CD8-positive, alpha-beta memory T cell (primary cell): ENCODE measurements around the gene ARID4B. TPM values are rescaled to one million over a fixed set of nuclear protein-coding genes. Genes with fewer than 3 reads are reported as not detected.
"Not testable (repeated sequence)": the region's sequence is repeated elsewhere in the genome, so short reads cannot be mapped to it uniquely, and the experiment has no call there.

Experiments
- CTCF ChIA-PET: fragments of 350-600 bp; sonication (Branson Sonifier 250); formaldehyde crosslinking; loops from one replicate; lab custom pipeline; 2021; ENCODE audit warnings: antibody characterized with exemption; lab: Charles Lee
- POLR2A ChIA-PET: fragments of 350-600 bp; sonication (Branson Sonifier 250); formaldehyde crosslinking; loops from one replicate; lab custom pipeline; 2021; ENCODE audit warnings: antibody characterized with exemption; lab: Charles Lee
- DNase-seq, 5 donors: peaks; one replicate each; pipeline versions ENCODE4 v3.0.0 to v3.0.0-alpha.2; 2020 to 2022; ENCODE audit warnings: mixed read lengths in 1 of 5
- H3K27ac ChIP-seq: one replicate; pipeline ENCODE4 v1.7.0; 2013; ENCODE audit warnings: low read depth, mild to moderate bottlenecking, low read length, moderate library complexity
- H3K27me3 ChIP-seq: 2 replicates; pipeline ENCODE4 v1.7.0; 2013; ENCODE audit warnings: low read length, mild to moderate bottlenecking; ENCODE audit not compliant: insufficient read depth, poor library complexity, severe bottlenecking
- H3K36me3 ChIP-seq: 2 replicates; pipeline ENCODE4 v1.7.0; 2013; ENCODE audit warnings: mild to moderate bottlenecking, low read length, moderate library complexity; ENCODE audit not compliant: insufficient read depth
- H3K4me1 ChIP-seq: 2 replicates; pipeline ENCODE4 v1.7.0; 2013; ENCODE audit warnings: mild to moderate bottlenecking, low read length, moderate library complexity; ENCODE audit not compliant: insufficient read depth
- H3K4me3 ChIP-seq: 2 replicates; pipeline ENCODE4 v1.7.0; 2013; ENCODE audit warnings: mild to moderate bottlenecking, low read length
- H3K9me3 ChIP-seq: 2 replicates; pipeline ENCODE4 v1.7.0; 2013; ENCODE audit warnings: mild to moderate bottlenecking, low read length
- H3K27ac Mint-ChIP-seq, 8 donors: one replicate each; pipeline ENCODE4 v1.8.0; 2020 to 2021; ENCODE audit warnings: mixed read lengths in 8 of 8, mild to moderate bottlenecking in 6 of 8, inconsistent platforms in 3 of 8, moderate library complexity in 3 of 8
- H3K27me3 Mint-ChIP-seq, 2 donors: one replicate each; pipeline ENCODE4 v1.8.0; 2020 to 2021; ENCODE audit warnings: mixed read lengths in 2 of 2, mild to moderate bottlenecking in 1 of 2, moderate library complexity in 1 of 2
- H3K36me3 Mint-ChIP-seq, 3 donors: one replicate each; pipeline ENCODE4 v1.8.0; 2020 to 2021; ENCODE audit warnings: mixed read lengths in 3 of 3, inconsistent platforms in 1 of 3, mild to moderate bottlenecking in 1 of 3
- H3K4me1 Mint-ChIP-seq, 3 donors: one replicate each; pipeline ENCODE4 v1.8.0; 2020 to 2021; ENCODE audit warnings: mixed read lengths in 3 of 3, inconsistent platforms in 1 of 3, mild to moderate bottlenecking in 1 of 3
- H3K4me3 Mint-ChIP-seq, 7 donors: one replicate each; pipeline ENCODE4 v1.8.0; 2020 to 2021; ENCODE audit warnings: mixed read lengths in 7 of 7, mild to moderate bottlenecking in 6 of 7, moderate library complexity in 4 of 7, inconsistent platforms in 2 of 7
- H3K9me3 Mint-ChIP-seq, 5 donors: one replicate each; pipeline ENCODE4 v1.8.0; 2020 to 2022; ENCODE audit warnings: mixed read lengths in 5 of 5, mild to moderate bottlenecking in 3 of 5, moderate library complexity in 2 of 5, inconsistent platforms in 1 of 5
- polyA plus RNA-seq: library from polyadenylated mRNA; unstranded; fragments of 300-500 nt; fragmentation: Illumina TruSeq; gene quantifications from one replicate; pipeline ENCODE4 v1.2.3, GENCODE V29; 2021
- total RNA-seq, 2 experiments: library from RNA; stranded (reverse); gene quantifications; one replicate each; pipeline ENCODE4 v1.2.3, GENCODE V29; 2021

Gene ARID4B
- total and polyA plus RNA-seq, 3 experiments from 2014 or later: 39.9 to 88.6 (median 43.0) TPM

- H3K9me3 Mint-ChIP-seq: no peaks in the 10 kb centered on the region
- no peak overlapping the region for H3K4me3 ChIP-seq
- H3K27me3 ChIP-seq: no peaks in the 10 kb centered on the region
- no peak overlapping the region for H3K27ac ChIP-seq
- no peaks in the 10 kb centered on the region for H3K36me3 ChIP-seq
- ChIA-PET POLR2A (interaction anchor here (0.7 kb wide), 1 partner anchor 218 kb away, joined by 6 read pairs; no protein-coding TSS in a partner anchor), CTCF (interaction anchor here (0.6 to 1.3 kb wide), 6 partner anchors 9 to 230 kb away, joined by 3 to 5 read pairs (median 4); no protein-coding TSS in a partner anchor)
- H3K4me1 Mint-ChIP-seq: peaks cover 73 to 91% (median 86%) of the 10 kb centered on the region in 3 donors
- H3K27me3 Mint-ChIP-seq: no peaks in the 10 kb centered on the region
- H3K9me3 ChIP-seq: no peaks in the 10 kb centered on the region
- peaks cover 71% of the 10 kb centered on the region for H3K4me1 ChIP-seq
- H3K36me3 Mint-ChIP-seq: peaks cover 0 to 3% (median 1%) of the 10 kb centered on the region in 3 donors
- peak overlapping the region in 5 of 7 donors; percentile 0 to 55 (median 26) for H3K4me3 Mint-ChIP-seq
- peak overlapping the region in 7 of 8 donors; percentile 0 to 88 (median 69) for H3K27ac Mint-ChIP-seq
- DNase-seq: peak in 2 of 5 donors; percentile 8 to 21
These were observed 52.8 kb downstream of the ARID4B start for GRCh38 chr1:235275223-235275622.

- Histone ChIP-seq H3K4me3 (no peak overlapping the region), H3K27me3 (no peaks in the 10 kb centered on the region), H3K27ac (no peak overlapping the region), H3K4me1 (peaks cover 50% of the 10 kb centered on the region), H3K9me3 (no peaks in the 10 kb centered on the region), H3K36me3 (no peaks in the 10 kb centered on the region)
- no peak overlapping the region for H3K4me3 Mint-ChIP-seq
- peaks cover 69 to 91% (median 85%) of the 10 kb centered on the region in 3 donors for H3K4me1 Mint-ChIP-seq
- ChIA-PET CTCF (no interaction called here), POLR2A (no interaction called here)
- H3K27me3 Mint-ChIP-seq: no peaks in the 10 kb centered on the region
- peaks cover 0 to 1% (median 0%) of the 10 kb centered on the region in 3 donors for H3K36me3 Mint-ChIP-seq
- no peak for DNase-seq
- H3K27ac Mint-ChIP-seq: no peak overlapping the region
- no peaks in the 10 kb centered on the region for H3K9me3 Mint-ChIP-seq
These were observed 55.1 kb downstream of the ARID4B start for GRCh38 chr1:235272851-235273250.

GRCh38 chr1:235270625-235271024 lies 57.4 kb downstream of the ARID4B start:
- Mint-ChIP-seq H3K27ac (peak overlapping the region in 7 of 8 donors; percentile 6 to 65 (median 44)), H3K9me3 (no peaks in the 10 kb centered on the region), H3K27me3 (no peaks in the 10 kb centered on the region), H3K4me3 (peak overlapping the region in 5 of 7 donors; percentile 0 to 51 (median 24)), H3K4me1 (peaks cover 74 to 92% (median 90%) of the 10 kb centered on the region in 3 donors), H3K36me3 (peaks cover 0 to 1% (median 0%) of the 10 kb centered on the region in 3 donors)
- ChIA-PET POLR2A (no interaction called here), CTCF (no interaction called here)
- Histone ChIP-seq H3K27me3 (no peaks in the 10 kb centered on the region), H3K4me1 (peaks cover 50% of the 10 kb centered on the region), H3K4me3 (no peak overlapping the region), H3K27ac (no peak overlapping the region), H3K9me3 (no peaks in the 10 kb centered on the region), H3K36me3 (no peaks in the 10 kb centered on the region)
- DNase-seq: peak in 1 of 5 donors; percentile 11

DNA sequence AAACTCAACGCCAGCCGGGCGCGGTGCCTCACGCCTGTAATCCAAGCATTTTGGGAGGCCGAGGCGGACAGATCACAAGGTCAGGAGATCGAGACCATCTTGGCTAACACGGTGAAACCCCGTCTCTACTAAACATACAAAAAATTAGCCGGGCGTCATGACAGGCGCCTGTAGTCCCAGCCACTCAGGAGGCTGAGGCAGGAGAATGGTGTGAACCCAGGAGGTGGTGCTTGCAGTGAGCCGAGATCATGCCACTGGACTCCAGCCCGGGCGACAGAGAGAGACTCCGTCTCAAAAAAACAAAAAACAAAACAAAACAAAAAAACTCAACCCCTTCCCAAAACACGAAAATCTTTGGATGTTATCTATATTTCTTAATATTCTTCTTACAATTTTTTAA lies 58.0 kb downstream of the ARID4B start:
- H3K27ac Mint-ChIP-seq: peak overlapping the region in 1 of 8 donors; percentile 61
- H3K9me3 ChIP-seq, H3K27me3 Mint-ChIP-seq, H3K27me3 ChIP-seq, H3K27ac ChIP-seq, DNase-seq, H3K36me3 ChIP-seq, H3K4me3 Mint-ChIP-seq, H3K9me3 Mint-ChIP-seq, CTCF ChIA-PET, H3K4me3 ChIP-seq, H3K36me3 Mint-ChIP-seq, POLR2A ChIA-PET: not testable (repeated sequence)
- H3K4me1 ChIP-seq: peaks cover 45% of the 10 kb centered on the region
- H3K4me1 Mint-ChIP-seq: peaks cover 70 to 92% (median 88%) of the 10 kb centered on the region in 3 donors

- Histone ChIP-seq H3K4me3 (no peak overlapping the region), H3K36me3 (no peaks in the 10 kb centered on the region), H3K4me1 (peaks cover 41% of the 10 kb centered on the region), H3K27ac (no peak overlapping the region), H3K9me3 (no peaks in the 10 kb centered on the region), H3K27me3 (no peaks in the 10 kb centered on the region)
- H3K27ac Mint-ChIP-seq: peak overlapping the region in 2 of 8 donors; percentile 40 to 55
- no peaks in the 10 kb centered on the region for H3K27me3 Mint-ChIP-seq
- POLR2A ChIA-PET: no interaction called here
- H3K4me1 Mint-ChIP-seq: peaks cover 70 to 89% (median 84%) of the 10 kb centered on the region in 3 donors
- peaks cover 0 to 1% (median 0%) of the 10 kb centered on the region in 3 donors for H3K36me3 Mint-ChIP-seq
- H3K4me3 Mint-ChIP-seq: peak overlapping the region in 1 of 7 donors; percentile 35
- no peaks in the 10 kb centered on the region for H3K9me3 Mint-ChIP-seq
- no peak for DNase-seq
- CTCF ChIA-PET: no interaction called here
These were observed 59.4 kb downstream of the ARID4B start for GRCh38 chr1:235268379-235269125.

DNA sequence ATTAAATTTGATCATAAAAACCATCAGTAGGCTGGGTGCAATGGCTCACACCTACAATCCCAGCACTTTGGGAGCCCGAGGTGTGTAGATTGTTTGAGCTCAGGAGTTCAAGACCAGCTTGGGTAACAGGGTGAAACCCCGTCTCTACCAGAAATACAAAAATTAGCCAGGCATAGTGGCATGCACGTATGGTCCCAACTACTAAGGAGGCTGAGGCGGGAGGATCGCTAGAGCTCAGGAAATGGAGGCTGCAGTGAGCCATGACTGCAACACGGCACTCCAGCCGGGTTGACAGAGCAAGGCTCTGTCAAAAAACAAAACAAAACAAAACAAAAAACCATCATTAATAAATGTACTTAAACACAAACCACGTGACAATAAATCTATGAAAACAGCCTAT lies 61.0 kb downstream of the ARID4B start:
- no peak for DNase-seq
- H3K4me3 ChIP-seq: no peak overlapping the region
- H3K4me1 ChIP-seq: peaks cover 29% of the 10 kb centered on the region
- Mint-ChIP-seq H3K27me3 (no peaks in the 10 kb centered on the region), H3K4me1 (peaks cover 67 to 90% (median 86%) of the 10 kb centered on the region in 3 donors), H3K9me3 (no peaks in the 10 kb centered on the region), H3K4me3 (no peak overlapping the region), H3K27ac (peak overlapping the region in 3 of 8 donors; percentile 7 to 27 (median 9)), H3K36me3 (peaks cover 0 to 1% (median 0%) of the 10 kb centered on the region in 3 donors)
- POLR2A ChIA-PET: interaction anchor here (0.9 kb wide), 1 partner anchor 101 kb away, joined by 3 read pairs; the partner anchor contains the start of gene TBCE
- H3K27ac ChIP-seq: no peak overlapping the region
- no peaks in the 10 kb centered on the region for H3K36me3 ChIP-seq
- no peaks in the 10 kb centered on the region for H3K9me3 ChIP-seq
- H3K27me3 ChIP-seq: no peaks in the 10 kb centered on the region
- CTCF ChIA-PET: no interaction called here

DNA sequence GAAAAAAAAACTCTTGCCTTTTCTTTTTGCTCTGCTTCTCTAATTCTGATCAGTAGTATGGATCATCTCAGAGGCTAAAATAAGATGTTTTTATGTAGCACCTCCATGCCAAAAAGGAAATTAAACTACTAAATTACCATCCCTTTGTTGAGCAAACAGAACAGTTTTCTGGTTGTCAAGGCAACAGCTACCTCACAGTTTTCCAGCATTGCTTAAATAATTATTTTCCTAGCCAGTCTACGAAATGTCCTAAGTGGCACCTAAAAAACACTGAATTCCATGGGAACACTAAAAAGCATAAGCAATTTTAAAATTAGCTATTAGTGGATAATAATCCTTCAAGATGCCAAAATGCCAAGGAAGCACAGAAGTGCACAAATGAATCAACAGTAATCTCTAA lies 61.7 kb downstream of the ARID4B start:
- no peak overlapping the region for H3K4me3 ChIP-seq
- H3K27ac ChIP-seq: no peak overlapping the region
- CTCF ChIA-PET: no interaction called here

DNA sequence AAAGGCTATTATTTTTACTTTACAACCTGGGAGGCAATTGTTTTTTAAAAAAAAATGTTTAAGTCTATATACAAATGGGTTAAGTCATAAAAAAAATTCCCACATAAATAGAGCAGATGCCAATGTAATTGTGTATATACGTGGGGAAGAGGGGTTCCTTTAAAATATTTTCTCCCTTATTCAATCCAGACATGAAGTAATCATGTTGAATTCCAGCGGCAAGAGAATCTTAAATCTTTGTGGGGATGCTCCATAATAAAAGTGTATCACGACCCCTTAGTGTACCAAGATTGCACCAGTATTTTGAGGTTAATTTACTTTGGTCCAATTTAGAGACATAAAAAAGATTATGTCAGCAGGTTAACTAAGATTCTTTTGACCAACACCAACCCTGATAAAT lies 62.1 kb downstream of the ARID4B start:
- ChIA-PET POLR2A (no interaction called here), CTCF (interaction anchor here (0.7 kb wide), 1 partner anchor 76 kb away, joined by 3 read pairs; no protein-coding TSS in a partner anchor)
- H3K27ac Mint-ChIP-seq: peak overlapping the region in 5 of 8 donors; percentile 10 to 25 (median 14)
- H3K27me3 Mint-ChIP-seq: no peaks in the 10 kb centered on the region
- H3K9me3 ChIP-seq: no peaks in the 10 kb centered on the region
- H3K4me1 ChIP-seq: peaks cover 33% of the 10 kb centered on the region
- peaks cover 70 to 94% (median 90%) of the 10 kb centered on the region in 3 donors for H3K4me1 Mint-ChIP-seq
- H3K4me3 Mint-ChIP-seq: peak overlapping the region in 1 of 7 donors; percentile 8
- H3K36me3 Mint-ChIP-seq: no peaks in the 10 kb centered on the region
- no peaks in the 10 kb centered on the region for H3K27me3 ChIP-seq
- no peak for DNase-seq
- H3K27ac ChIP-seq: no peak overlapping the region
- no peak overlapping the region for H3K4me3 ChIP-seq
- no peaks in the 10 kb centered on the region for H3K36me3 ChIP-seq
- no peaks in the 10 kb centered on the region for H3K9me3 Mint-ChIP-seq

More for the DNA sequence above, 61.7 kb downstream of the ARID4B start:
- peaks cover 33% of the 10 kb centered on the region for H3K4me1 ChIP-seq
- Mint-ChIP-seq H3K4me3 (peak overlapping the region in 1 of 7 donors; percentile 8), H3K27ac (peak overlapping the region in 5 of 8 donors; percentile 13 to 57 (median 25)), H3K36me3 (no peaks in the 10 kb centered on the region), H3K4me1 (peaks cover 68 to 93% (median 90%) of the 10 kb centered on the region in 3 donors), H3K27me3 (no peaks in the 10 kb centered on the region), H3K9me3 (no peaks in the 10 kb centered on the region)
- H3K9me3 ChIP-seq: no peaks in the 10 kb centered on the region
- DNase-seq: no peak
- H3K36me3 ChIP-seq: no peaks in the 10 kb centered on the region
- no peaks in the 10 kb centered on the region for H3K27me3 ChIP-seq
- POLR2A ChIA-PET: no interaction called here
